Esophagus muscularis mucosa (tissue), 4 donors: ENCODE measurements around the gene CTDP1.

Experiments
- CTCF ChIP-seq, 3 experiments: fragments of 200-600 bp in 2 of 3; fragments of 450-650 bp in 1 of 3; sonication (generic) in 2 of 3; IDR thresholded peaks; one replicate each; pipeline ENCODE4 v1.5.1; 2017 to 2019; ENCODE audit warnings: antibody characterized with exemption in 3 of 3, mild to moderate bottlenecking in 2 of 3, moderate library complexity in 1 of 3
- EP300 ChIP-seq: sonication (generic); formaldehyde crosslinking; IDR thresholded peaks from one replicate; pipeline ENCODE4 v1.6.1; 2017; ENCODE audit warnings: antibody characterized with exemption
- POLR2A ChIP-seq: fragments of 450-650 bp; IDR thresholded peaks from one replicate; pipeline ENCODE4 v1.6.1; 2017; ENCODE audit warnings: antibody characterized with exemption, moderate library complexity, mild to moderate bottlenecking, low read depth
- POLR2AphosphoS5 ChIP-seq, 2 donors: sonication (generic); formaldehyde crosslinking; IDR thresholded peaks; one replicate each; pipeline ENCODE4 v1.6.1; 2017; ENCODE audit warnings: antibody characterized with exemption in 2 of 2

GRCh38 chr18:79723036-79723435, 43.4 kb downstream of the CTDP1 start:
- no peak for TF ChIP-seq CTCF (IDR thresholded peaks at IDR 0.05)
- TF ChIP-seq POLR2AphosphoS5 (IDR thresholded peaks at IDR 0.05) = no peak
- no peak for TF ChIP-seq POLR2A
- no peak for TF ChIP-seq EP300
